ENCODE results near the gene RTL10. TPM values are rescaled to one million over a fixed set of nuclear protein-coding genes. Genes with fewer than 3 reads are reported as not detected.

Gene RTL10
- total RNA-seq, 1 donor from 2014 or later = 20.0 TPM

DNA sequence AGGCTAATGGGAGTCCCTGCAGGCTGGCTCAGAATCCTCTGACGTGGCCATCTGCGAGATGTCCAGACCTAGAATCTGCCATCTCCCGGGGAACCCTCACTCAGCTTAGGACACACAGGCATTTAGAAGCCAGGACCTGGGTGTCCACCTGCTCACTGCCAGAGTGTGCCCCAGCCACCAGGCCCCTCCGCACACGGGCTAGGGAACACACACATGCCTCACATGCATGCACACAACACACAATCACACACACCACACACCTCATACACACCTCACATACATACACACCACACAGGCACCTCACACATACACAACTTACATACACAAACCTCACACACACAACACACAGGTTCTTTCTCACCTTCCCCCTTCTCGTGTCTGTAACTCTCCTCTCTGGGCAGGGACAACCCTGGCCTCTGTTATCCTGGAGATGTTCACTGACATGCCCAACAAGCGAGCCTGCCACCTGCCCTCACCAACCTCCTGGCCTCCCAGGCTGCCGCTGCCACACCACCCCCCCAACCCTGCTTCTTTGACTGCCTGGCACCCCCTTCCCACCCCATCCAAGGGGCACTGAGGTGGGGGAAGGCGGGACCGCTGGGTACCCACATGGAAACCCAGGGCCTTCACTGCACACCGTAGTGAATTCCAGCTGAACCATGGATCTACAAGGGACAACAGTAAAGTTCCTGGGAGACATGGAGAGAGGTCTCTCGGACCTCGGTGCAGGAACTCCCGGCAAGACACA is 38.1 kb downstream of the RTL10 start:
- Mint-ChIP-seq H3K36me3 (ENCODE audit: low read depth) (no peaks in the 10 kb centered on the region), H3K4me3 (no peak overlapping the region), H3K4me1 (no peaks in the 10 kb centered on the region), H3K9me3 (no peaks in the 10 kb centered on the region), H3K27me3 (no peaks in the 10 kb centered on the region), H3K27ac (no peak overlapping the region)
- no peak for DNase-seq
- intact Hi-C loops (cut with micrococcal nuclease) = no loop called here

DNA sequence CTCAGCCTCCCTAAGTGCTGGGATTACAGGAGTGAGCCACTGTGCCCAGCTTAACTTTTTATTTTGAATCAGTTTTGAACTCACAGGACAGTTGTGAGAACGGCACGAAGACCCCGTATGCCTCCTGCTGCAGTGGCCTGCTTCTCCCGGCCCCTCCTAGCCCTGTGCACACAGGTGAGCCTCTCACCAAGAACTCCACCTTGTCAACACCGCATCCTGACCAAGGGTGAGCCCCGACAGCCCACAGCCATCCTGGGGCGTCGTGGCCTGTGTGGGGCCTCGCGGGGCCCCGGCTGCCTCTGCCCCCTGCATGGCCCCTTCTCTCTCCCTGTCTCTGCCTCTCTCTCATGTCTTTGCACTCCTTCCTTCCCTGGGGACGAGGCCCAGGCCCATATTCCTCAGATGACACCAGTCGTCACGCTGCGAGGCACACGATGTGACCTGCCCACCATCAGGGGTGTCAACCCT is 38.8 kb downstream of the RTL10 start:
- intact Hi-C loops (cut with micrococcal nuclease) = no loop called here
- no peak overlapping the region for H3K4me3 Mint-ChIP-seq
- no peaks in the 10 kb centered on the region for H3K9me3 Mint-ChIP-seq
- no peak overlapping the region for H3K27ac Mint-ChIP-seq
- H3K4me1 Mint-ChIP-seq = no peaks in the 10 kb centered on the region
- no peaks in the 10 kb centered on the region for H3K36me3 Mint-ChIP-seq (ENCODE audit: low read depth)
- no peak for DNase-seq
- no peaks in the 10 kb centered on the region for H3K27me3 Mint-ChIP-seq

DNA sequence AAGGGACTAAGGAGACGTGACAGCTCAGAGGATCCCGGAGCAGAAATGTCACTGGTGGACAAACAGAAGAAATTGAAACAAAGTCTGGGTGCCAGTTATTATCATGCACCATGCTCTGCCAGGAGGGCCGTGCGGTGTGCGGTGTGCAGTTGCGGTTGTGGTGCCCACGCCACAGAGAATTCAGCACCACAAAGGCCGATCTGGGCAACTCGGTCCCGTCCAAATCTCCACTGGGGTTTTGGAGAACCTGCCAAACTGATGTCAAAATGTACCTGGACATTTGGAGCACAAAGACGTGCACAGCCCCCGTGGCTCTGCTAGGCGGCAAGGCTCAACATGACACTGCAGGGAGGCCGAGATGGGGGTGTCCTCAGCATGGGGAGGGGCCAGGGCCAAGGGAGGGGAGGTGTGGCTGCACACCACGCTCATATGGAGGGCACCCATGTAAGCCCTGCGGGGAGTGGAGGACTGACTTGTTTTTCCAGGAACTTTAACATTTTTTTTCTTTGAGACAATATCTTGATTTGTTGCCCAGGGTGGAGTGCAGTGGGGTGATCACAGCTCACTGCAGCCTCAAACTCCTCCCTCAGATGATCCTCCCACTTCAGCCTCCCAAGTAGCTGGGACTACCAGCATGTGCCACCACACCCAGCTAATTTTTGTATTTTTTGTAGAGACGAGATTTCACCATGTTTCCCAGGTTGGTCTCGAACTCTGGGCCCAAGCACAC is 39.4 kb downstream of the RTL10 start:
- H3K27ac Mint-ChIP-seq = no peak overlapping the region
- H3K4me3 Mint-ChIP-seq = no peak overlapping the region
- no peaks in the 10 kb centered on the region for H3K27me3 Mint-ChIP-seq
- intact Hi-C loops (cut with micrococcal nuclease) = no loop called here
- DNase-seq = no peak
- no peaks in the 10 kb centered on the region for H3K36me3 Mint-ChIP-seq (ENCODE audit: low read depth)
- no peaks in the 10 kb centered on the region for H3K4me1 Mint-ChIP-seq
- no peaks in the 10 kb centered on the region for H3K9me3 Mint-ChIP-seq

DNA sequence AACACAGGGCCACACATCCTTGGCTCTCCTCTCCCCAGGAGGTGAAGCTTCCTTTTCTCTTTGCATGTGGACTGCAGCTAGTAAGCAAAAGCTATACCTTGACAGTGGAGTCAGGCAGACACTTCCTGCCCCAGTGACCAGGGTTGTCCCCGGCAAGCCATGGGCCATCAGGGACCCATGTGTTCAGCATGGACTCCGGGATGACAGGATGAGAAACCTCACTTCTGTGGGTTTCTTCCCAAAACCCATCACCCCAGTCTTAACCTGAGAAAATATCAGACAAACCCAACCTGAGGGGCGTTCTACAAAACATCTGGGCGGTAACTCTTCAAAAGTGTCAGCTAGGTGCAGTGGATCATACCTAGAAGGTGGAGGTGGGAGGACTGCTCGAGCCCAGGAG is 40.2 kb downstream of the RTL10 start:
- no peaks in the 10 kb centered on the region for H3K27me3 Mint-ChIP-seq
- no peak overlapping the region for H3K27ac Mint-ChIP-seq
- intact Hi-C loops (cut with micrococcal nuclease) = no loop called here
- no peak overlapping the region for H3K4me3 Mint-ChIP-seq
- no peaks in the 10 kb centered on the region for H3K36me3 Mint-ChIP-seq (ENCODE audit: low read depth)
- H3K9me3 Mint-ChIP-seq = no peaks in the 10 kb centered on the region
- no peak for DNase-seq
- no peaks in the 10 kb centered on the region for H3K4me1 Mint-ChIP-seq

DNA sequence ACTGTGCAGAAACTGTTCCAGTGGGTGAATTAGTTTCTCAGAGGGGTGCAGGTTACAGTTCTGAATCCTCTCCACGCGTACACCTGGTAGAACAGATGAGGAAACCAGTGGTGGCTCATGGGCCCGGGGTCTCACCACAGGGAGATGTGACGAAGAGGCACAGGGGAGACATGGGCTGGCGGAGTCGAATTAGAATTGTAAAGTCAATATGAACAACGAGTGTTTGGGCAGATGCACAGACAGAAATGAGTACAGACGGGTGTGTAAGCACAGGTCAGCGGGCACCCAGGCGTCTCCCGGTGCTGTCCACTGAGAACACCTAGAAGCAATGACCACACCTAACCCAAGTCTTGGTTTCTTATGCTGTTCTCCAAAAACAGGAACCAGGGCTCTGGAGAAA is 41.8 kb downstream of the RTL10 start:
- Mint-ChIP-seq H3K4me1 (no peaks in the 10 kb centered on the region), H3K9me3 (no peaks in the 10 kb centered on the region), H3K4me3 (no peak overlapping the region), H3K27ac (no peak overlapping the region), H3K36me3 (ENCODE audit: low read depth) (no peaks in the 10 kb centered on the region), H3K27me3 (no peaks in the 10 kb centered on the region)
- no peak for DNase-seq
- intact Hi-C loops (cut with micrococcal nuclease) = no loop called here

DNA sequence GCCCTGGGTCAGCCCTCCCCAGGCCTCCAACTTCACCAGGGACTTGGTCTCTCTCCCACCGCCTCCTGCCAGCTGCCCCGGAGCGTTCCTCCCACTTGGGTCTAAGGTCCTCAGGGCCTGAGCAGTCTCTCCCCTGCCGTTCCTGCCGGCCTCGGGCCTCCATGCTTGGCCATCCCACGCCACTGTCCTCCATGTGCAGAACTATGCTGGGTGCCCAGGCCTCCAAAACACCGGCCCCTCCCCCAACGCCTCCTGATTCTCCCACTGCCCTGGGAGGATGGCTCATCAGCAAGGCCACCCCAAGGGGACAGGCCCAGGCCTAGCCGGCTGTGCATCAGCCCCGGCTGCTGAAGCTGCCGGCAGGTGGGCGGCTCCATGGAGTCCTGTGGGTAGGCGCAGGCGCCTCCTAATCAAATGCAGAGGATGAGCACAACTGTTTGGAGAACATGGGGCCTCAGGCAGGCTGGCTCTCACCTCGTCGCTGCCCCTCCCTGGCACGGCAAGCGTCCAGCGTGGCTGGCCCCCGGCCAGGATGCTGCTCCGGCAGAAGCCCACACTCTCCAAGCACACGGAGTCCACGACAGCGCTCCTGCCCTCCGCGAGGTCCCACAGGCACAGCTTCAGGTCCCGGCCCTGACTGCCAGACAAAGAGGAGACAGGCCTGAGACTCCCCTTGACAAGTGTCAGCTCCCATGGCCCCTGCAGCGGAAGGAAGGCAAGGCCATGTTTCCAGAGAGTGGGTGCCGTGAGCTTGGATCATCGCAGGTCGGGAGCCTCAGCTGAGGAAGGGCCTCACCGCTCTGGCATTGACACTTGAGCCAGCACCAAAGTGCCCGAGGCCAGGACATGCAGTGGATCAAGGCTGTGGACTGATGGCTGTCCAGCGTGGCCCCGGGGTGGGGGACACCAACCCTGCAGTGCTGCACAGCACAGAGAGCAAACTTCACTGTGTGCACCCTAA is 42.6 kb downstream of the RTL10 start:
- H3K4me3 Mint-ChIP-seq = no peak overlapping the region
- H3K36me3 Mint-ChIP-seq (ENCODE audit: low read depth) = no peaks in the 10 kb centered on the region
- no peaks in the 10 kb centered on the region for H3K4me1 Mint-ChIP-seq
- intact Hi-C loops (cut with micrococcal nuclease) = no loop called here
- DNase-seq = no peak
- H3K27me3 Mint-ChIP-seq = no peaks in the 10 kb centered on the region
- H3K27ac Mint-ChIP-seq = no peak overlapping the region
- no peaks in the 10 kb centered on the region for H3K9me3 Mint-ChIP-seq

DNA sequence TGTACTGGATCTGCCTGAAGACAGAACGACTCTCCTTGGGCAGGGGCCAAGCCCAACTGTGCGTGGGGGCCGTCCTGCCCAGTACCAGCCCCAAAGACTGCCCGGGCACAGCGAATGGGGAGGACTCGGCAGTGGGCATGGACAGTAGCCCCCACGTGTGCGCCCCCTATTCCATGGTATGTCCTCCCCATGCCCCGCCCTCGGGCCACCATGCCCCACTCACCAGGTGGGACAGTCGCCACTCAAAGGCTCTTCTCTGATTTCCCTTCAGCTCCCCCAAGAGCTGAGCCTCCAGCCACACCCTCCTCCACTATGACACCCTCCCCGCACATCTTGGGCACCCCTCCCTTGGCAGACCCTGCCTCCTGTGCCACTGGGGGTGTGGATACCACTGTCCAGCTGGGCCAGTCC is 43.5 kb downstream of the RTL10 start:
- Mint-ChIP-seq H3K27me3 (no peaks in the 10 kb centered on the region), H3K36me3 (ENCODE audit: low read depth) (no peaks in the 10 kb centered on the region), H3K27ac (no peak overlapping the region), H3K4me1 (no peaks in the 10 kb centered on the region), H3K4me3 (no peak overlapping the region), H3K9me3 (no peaks in the 10 kb centered on the region)
- intact Hi-C loops (cut with micrococcal nuclease) = no loop called here
- DNase-seq = no peak

DNA sequence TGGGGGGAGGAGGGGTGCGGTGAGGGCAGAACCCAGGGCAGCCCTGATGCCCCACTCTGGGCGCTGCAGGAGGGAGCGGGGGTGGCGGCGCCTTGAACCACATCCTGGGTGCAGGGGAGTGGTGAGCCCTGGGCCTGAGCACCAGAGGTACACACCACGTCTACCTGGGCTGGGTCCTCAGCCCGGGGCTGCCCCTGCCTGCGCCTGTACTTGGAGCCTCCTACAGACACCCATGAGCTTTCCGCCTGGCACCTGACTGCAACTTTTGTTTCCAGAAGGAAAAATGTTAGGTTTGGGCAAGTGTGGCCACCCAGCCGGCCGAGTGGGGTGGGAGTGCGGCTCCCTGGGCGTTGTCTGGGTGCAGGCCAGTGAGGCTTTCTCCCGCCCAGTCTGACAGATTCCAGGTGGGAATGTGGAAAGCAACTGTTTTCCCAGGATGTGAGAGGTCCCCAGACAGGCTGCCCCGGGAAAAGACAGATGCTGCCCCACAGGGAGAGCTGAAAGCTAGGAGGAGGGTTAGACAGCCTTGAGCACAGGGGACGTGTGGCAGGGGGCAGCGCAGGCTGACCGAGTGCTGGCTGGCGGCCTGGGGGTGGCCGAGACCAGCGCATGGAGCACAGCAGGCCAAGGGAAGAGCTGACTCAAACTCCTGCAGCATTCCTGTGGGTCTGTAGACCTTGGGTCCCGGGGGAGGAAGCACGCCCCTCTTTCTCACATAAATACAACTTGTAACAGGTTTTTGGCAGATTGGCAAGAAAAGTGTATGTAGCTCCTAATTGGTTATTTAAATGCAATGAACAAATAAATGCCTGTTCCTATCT is 44.1 kb downstream of the RTL10 start:
- intact Hi-C loops (cut with micrococcal nuclease) = no loop called here
- H3K4me3 Mint-ChIP-seq = no peak overlapping the region
- H3K27ac Mint-ChIP-seq = no peak overlapping the region
- no peaks in the 10 kb centered on the region for H3K9me3 Mint-ChIP-seq
- H3K27me3 Mint-ChIP-seq = no peaks in the 10 kb centered on the region
- no peaks in the 10 kb centered on the region for H3K4me1 Mint-ChIP-seq
- no peak for DNase-seq
- H3K36me3 Mint-ChIP-seq (ENCODE audit: low read depth) = no peaks in the 10 kb centered on the region

DNA sequence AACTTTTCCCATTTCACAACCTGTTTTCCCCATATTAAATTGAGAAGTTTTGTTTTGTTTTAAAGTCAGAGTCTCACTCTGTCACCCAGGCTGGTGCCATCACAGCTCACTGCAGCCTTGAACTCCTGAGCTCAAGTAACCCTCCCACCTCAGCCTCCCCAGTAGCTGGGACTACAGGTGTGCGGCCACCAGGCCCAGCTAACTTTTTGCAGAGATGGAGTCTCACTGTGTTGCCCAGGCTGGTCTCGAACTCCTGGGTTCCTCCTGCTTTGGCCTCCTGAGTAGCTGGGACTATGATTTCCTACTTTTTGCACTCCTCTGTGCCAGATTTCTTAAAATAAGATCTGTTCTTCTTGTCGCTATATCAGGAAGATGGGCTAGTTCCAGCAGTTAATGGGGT is 44.9 kb downstream of the RTL10 start:
- Mint-ChIP-seq H3K27me3 (no peaks in the 10 kb centered on the region), H3K36me3 (ENCODE audit: low read depth) (no peaks in the 10 kb centered on the region), H3K4me1 (no peaks in the 10 kb centered on the region), H3K9me3 (no peaks in the 10 kb centered on the region), H3K27ac (no peak overlapping the region), H3K4me3 (no peak overlapping the region)
- no peak for DNase-seq
- intact Hi-C loops (cut with micrococcal nuclease) = no loop called here

DNA sequence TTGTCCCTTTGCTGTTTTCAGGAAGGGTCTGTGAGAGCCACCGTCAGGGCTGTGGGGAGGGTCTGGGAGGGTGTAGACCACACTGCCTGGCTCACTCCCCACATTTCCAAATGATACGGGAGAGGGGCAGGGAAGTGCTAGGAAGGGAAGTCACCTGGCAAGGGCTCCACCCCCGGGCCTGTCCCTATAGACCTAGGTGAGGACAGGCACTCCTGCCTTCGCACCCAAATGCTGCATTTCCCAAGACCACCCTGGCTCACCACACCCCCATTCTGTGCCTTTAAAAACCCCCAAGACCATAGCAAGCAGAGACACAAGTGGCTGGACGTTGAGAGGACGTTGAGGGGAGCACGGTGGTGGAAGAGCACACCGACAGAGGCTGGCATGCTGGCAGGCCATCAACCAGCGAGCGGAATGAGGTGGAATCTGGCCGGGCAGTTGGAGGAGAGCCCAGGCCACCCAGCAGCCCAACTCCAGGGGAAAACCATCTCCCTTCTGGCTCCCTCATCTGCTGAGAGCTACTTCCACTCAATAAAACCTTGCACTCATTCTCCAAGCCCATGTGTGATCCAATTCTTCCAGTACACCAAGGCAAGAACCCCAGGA is 45.7 kb downstream of the RTL10 start:
- Mint-ChIP-seq H3K9me3 (no peaks in the 10 kb centered on the region), H3K27ac (no peak overlapping the region), H3K4me3 (no peak overlapping the region), H3K4me1 (no peaks in the 10 kb centered on the region), H3K36me3 (ENCODE audit: low read depth) (no peaks in the 10 kb centered on the region), H3K27me3 (no peaks in the 10 kb centered on the region)
- intact Hi-C loops (cut with micrococcal nuclease) = no loop called here
- no peak for DNase-seq

DNA sequence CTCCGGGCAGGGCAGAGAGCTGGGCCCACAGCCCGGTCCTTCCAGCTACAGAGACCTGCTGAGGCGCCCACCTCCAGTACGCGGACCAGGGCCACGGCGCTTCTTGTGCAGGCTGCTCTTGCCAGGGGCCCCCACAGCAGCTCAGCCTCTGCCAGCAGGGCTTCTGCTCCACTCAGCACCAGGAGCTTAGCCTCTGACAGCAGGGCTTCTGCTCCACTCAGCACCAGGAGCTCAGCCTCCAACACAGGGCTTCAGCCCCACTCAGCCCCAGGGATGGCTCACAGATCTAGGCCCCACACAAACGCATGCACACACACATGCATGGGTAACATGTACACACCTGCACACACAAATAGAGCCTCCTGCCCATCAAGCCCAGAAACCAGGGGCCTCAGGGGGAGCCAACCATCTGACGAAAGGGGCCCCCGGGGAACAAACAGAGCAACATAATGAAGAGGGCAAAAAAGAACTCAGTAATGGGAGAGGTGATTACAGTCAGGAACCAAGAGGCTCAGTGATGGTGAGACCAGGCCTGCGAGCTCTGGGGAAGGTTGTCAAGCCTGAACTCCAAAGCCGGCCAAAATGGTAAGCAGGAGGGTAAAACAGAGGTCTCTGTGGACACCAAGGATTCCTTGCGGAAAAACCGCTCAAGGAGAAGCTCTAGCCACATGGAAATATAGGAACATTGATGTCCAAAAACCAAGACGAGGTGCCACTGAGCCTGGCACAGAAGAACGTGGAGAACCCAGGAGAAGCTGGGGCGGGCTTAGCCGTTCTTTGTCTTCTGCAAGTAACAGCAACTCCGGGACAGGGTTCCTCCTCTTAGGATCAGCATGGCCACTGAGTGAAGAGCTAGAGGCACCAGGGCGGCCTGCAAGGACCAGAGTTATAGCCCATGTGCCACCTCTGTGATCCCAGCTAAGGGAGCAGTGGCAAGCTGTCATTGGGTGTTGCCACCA is 46.5 kb downstream of the RTL10 start:
- no peaks in the 10 kb centered on the region for H3K9me3 Mint-ChIP-seq
- no peak overlapping the region for H3K4me3 Mint-ChIP-seq
- no peak overlapping the region for H3K27ac Mint-ChIP-seq
- no peaks in the 10 kb centered on the region for H3K27me3 Mint-ChIP-seq
- no peaks in the 10 kb centered on the region for H3K36me3 Mint-ChIP-seq (ENCODE audit: low read depth)
- intact Hi-C loops (cut with micrococcal nuclease) = no loop called here
- no peaks in the 10 kb centered on the region for H3K4me1 Mint-ChIP-seq
- no peak for DNase-seq

DNA sequence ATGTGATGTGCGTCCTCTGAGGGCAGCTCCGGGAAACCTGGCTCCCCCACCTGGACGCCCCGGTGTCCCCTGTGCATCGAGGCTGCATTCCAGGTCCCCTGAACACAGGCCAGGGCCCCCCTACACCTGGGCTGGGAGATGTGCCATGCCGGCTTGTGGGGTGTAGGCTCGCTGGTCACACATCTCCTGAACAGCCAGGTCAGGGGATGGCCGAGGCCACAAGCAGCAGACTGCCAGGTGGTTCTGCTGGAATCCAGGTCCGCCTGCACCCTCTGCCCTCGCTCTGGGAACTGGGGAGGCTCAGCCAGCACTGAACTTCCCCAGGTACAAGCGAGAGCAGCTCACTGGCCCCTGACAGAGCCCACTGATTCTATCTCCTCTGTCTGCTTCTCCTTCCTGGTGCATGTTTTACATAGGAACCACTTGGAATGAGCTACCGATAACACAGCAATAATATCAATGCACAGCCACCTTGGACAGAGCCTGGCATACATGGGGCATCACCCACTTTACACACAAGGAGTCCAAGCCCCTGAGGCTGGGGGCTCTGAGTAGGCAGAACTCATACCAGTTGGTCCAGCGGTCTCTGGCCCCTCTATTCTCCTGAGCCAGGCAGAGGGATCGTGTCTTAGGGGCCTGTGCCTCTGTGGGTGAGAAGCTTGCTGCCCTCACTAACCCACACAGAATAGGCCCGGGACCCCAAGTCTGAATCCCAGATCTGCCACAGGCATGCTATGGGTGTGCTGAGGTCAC is 47.3 kb downstream of the RTL10 start:
- no peaks in the 10 kb centered on the region for H3K9me3 Mint-ChIP-seq
- no peaks in the 10 kb centered on the region for H3K4me1 Mint-ChIP-seq
- DNase-seq = no peak
- H3K27ac Mint-ChIP-seq = no peak overlapping the region
- no peak overlapping the region for H3K4me3 Mint-ChIP-seq
- no peaks in the 10 kb centered on the region for H3K36me3 Mint-ChIP-seq (ENCODE audit: low read depth)
- intact Hi-C loops (cut with micrococcal nuclease) = no loop called here
- H3K27me3 Mint-ChIP-seq = no peaks in the 10 kb centered on the region

Data from activated CD4-positive, alpha-beta T cell treated with anti-CD3 and anti-CD28 coated beads, Interleukin-2, amount 10 ng/mL, durations not matched to agents 24 days and 14 days (primary cell).